Endodermal cell (in vitro differentiated cells): ENCODE results near the gene NAXE. TPM values are rescaled to one million over a fixed set of nuclear protein-coding genes. Genes with fewer than 3 reads are reported as not detected.

ENCODE experiments used
- DNase-seq: peaks from one replicate; pipeline ENCODE4 v3.0.0-alpha.2; 2017
- H3K27ac ChIP-seq: 2 replicates; pipeline ENCODE4 v1.5.1; 2013; ENCODE audit warnings: mild to moderate bottlenecking, low read depth, low read length, moderate library complexity
- H3K27me3 ChIP-seq: 2 replicates; pipeline ENCODE4 v1.6.1; 2013; ENCODE audit warnings: mild to moderate bottlenecking, low read length, moderate library complexity; ENCODE audit not compliant: insufficient read depth, control insufficient read depth, poor library complexity, severe bottlenecking
- H3K36me3 ChIP-seq: 2 replicates; pipeline ENCODE4 v1.7.0; 2013; ENCODE audit warnings: mild to moderate bottlenecking, low read length, moderate library complexity; ENCODE audit not compliant: control insufficient read depth, insufficient read depth
- H3K4me1 ChIP-seq: one replicate; pipeline ENCODE4 v1.7.0; 2013; ENCODE audit warnings: low read length; ENCODE audit not compliant: control insufficient read depth, insufficient read depth
- H3K4me3 ChIP-seq: 2 replicates; pipeline ENCODE4 v1.5.1; 2013; ENCODE audit warnings: mild to moderate bottlenecking, low read length, moderate library complexity
- H3K9ac ChIP-seq: 2 replicates; pipeline ENCODE4 v1.6.1; 2013; ENCODE audit warnings: mild to moderate bottlenecking, low read length, moderate library complexity; ENCODE audit not compliant: poor library complexity, severe bottlenecking; ENCODE audit errors: extremely low read depth
- H3K9me3 ChIP-seq: 2 replicates; pipeline ENCODE4 v1.6.1; 2013; ENCODE audit warnings: mild to moderate bottlenecking, low read length, moderate library complexity; ENCODE audit not compliant: control insufficient read depth
- H3K27ac Mint-ChIP-seq: 2 replicates; pipeline ENCODE4 v1.8.0; 2020; ENCODE audit warnings: mixed read lengths
- H3K27me3 Mint-ChIP-seq: 2 replicates; pipeline ENCODE4 v1.8.0; 2021; ENCODE audit warnings: mild to moderate bottlenecking, mixed read lengths; ENCODE audit not compliant: insufficient read depth
- H3K36me3 Mint-ChIP-seq: 2 replicates; pipeline ENCODE4 v1.8.0; 2020; ENCODE audit warnings: low read depth, mixed read lengths
- H3K4me1 Mint-ChIP-seq: 2 replicates; pipeline ENCODE4 v1.8.0; 2020; ENCODE audit warnings: mixed read lengths
- H3K4me3 Mint-ChIP-seq: 2 replicates; pipeline ENCODE4 v1.8.0; 2020; ENCODE audit warnings: mild to moderate bottlenecking, moderate library complexity, mixed read lengths
- H3K9me3 Mint-ChIP-seq: 2 replicates; pipeline ENCODE4 v1.8.0; 2020; ENCODE audit warnings: mild to moderate bottlenecking, mixed read lengths
- WGBS, 2 experiments: methylation state at CpG; one replicate each; pipeline versions ENCODE4 v1.1.5 to v1.1.7; 2013; ENCODE audit warnings: missing lambda C conversion rate in 2 of 2, mixed read lengths in 1 of 2; ENCODE audit not compliant: insufficient coverage in 1 of 2, insufficient read length in 1 of 2; 5-methylcytosine and 5-hydroxymethylcytosine counted together
- total RNA-seq, 2 donors: library from RNA; stranded (reverse); fragmentation: NEBNext Ultra II Directional in 1 of 2; extraction: Animal tissue kit (Norgen Biotek cat#: 25700) in 1 of 2; gene quantifications; 2 replicates in 1 of 2; 3 replicates in 1 of 2; pipeline ENCODE4 v1.2.1, GENCODE V29; 2021
- TF ChIP-seq, protein P1 (sequence below): fragments of 200-600 bp; sonication (generic); conservative IDR thresholded peaks from 2 replicates; pipeline ENCODE4 v1.5.0; 2021; ENCODE audit warnings: antibody characterized with exemption, mild to moderate bottlenecking

NAXE gene
- total RNA-seq, 2 donors from 2014 or later, result 96.0 to 129 TPM

DNA sequence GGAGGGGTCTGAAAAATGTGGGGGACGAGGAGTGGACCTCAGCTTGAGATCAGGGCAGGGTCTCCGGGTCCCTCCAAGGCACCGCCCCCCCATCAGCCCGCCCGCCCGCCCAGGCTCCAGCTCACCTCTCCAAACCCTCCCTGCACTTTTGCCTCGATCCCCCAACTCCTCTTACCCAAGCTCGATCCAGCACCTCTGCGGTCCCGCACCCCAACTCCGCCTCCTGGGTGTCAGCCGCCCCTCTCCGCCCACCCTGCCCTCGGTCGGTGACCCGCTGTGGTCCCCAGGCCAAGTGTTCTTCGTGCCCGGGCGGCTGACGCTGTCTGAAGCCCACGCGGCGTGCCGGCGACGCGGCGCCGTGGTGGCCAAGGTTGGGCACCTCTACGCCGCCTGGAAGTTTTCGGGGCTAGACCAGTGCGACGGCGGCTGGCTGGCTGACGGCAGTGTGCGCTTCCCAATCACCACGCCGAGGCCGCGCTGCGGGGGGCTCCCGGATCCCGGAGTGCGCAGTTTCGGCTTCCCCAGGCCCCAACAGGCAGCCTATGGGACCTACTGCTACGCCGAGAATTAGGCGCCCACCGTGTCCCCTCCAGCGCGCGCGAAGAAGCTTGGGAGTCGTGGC is 33.3 kb downstream of the NAXE start:
- H3K4me3 ChIP-seq, result peak overlapping the region; percentile 64
- TF ChIP-seq, protein P1, sequence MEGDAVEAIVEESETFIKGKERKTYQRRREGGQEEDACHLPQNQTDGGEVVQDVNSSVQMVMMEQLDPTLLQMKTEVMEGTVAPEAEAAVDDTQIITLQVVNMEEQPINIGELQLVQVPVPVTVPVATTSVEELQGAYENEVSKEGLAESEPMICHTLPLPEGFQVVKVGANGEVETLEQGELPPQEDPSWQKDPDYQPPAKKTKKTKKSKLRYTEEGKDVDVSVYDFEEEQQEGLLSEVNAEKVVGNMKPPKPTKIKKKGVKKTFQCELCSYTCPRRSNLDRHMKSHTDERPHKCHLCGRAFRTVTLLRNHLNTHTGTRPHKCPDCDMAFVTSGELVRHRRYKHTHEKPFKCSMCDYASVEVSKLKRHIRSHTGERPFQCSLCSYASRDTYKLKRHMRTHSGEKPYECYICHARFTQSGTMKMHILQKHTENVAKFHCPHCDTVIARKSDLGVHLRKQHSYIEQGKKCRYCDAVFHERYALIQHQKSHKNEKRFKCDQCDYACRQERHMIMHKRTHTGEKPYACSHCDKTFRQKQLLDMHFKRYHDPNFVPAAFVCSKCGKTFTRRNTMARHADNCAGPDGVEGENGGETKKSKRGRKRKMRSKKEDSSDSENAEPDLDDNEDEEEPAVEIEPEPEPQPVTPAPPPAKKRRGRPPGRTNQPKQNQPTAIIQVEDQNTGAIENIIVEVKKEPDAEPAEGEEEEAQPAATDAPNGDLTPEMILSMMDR, result no peak
- H3K27me3 ChIP-seq, result peaks cover 73% of the 10 kb centered on the region
- H3K4me1 ChIP-seq, result no peaks in the 10 kb centered on the region
- Mint-ChIP-seq H3K4me1 (peaks cover 6% of the 10 kb centered on the region), H3K4me3 (peak overlapping the region; percentile 42), H3K27me3 (peaks cover 90% of the 10 kb centered on the region), H3K36me3 (no peaks in the 10 kb centered on the region), H3K27ac (no peak overlapping the region), H3K9me3 (no peaks in the 10 kb centered on the region)
- H3K9me3 ChIP-seq, result no peaks in the 10 kb centered on the region
- no peaks in the 10 kb centered on the region for H3K36me3 ChIP-seq
- 0 to 3% methylated on average over 14 to 51 of the region's 55 CpGs for WGBS, 2 experiments
- DNase-seq, result peak; percentile 71
- no peak overlapping the region for H3K9ac ChIP-seq
- no peak overlapping the region for H3K27ac ChIP-seq

DNA sequence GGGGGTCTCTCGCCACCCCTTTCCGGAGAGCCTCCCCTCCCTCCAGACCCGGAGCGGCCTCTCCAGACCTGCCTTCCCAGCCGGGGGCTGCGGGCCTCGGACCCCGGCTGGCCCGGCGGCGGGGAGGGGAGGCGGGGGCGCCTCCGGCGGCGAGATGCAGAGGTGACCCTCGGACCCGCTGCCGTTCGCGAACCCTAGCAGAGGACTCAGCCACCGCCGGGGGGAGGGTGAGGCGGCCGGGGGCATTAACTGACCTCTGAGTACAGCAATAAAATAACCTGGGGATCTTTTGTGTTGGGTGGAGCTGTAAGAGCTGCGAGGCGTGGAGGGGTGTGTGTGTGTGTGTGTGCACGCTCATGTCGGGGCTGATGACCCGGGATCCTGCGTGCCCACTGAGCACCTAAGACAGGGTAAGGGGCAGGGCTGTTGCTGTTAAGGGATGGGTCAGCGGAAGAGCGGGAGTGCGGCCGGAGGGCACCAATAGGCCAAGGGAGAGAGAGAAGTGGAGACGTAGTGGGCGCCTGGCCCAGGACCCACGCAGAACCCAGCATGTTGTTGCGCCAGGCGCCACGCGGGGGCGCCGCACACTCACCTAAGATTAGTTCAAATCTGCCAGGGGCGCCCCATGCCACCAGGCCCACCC is 34.0 kb downstream of the NAXE start:
- H3K36me3 Mint-ChIP-seq, result no peaks in the 10 kb centered on the region
- H3K27me3 ChIP-seq, result peaks cover 67% of the 10 kb centered on the region
- H3K36me3 ChIP-seq, result no peaks in the 10 kb centered on the region
- H3K9me3 Mint-ChIP-seq, result no peaks in the 10 kb centered on the region
- H3K27me3 Mint-ChIP-seq, result peaks cover 89% of the 10 kb centered on the region
- WGBS, 2 experiments, result 3 to 5% methylated on average over 20 to 45 of the region's 45 CpGs
- no peaks in the 10 kb centered on the region for H3K9me3 ChIP-seq
- no peak overlapping the region for H3K9ac ChIP-seq
- H3K4me1 Mint-ChIP-seq, result peaks cover 6% of the 10 kb centered on the region
- peak overlapping the region; percentile 40 for H3K4me3 ChIP-seq
- H3K4me1 ChIP-seq, result no peaks in the 10 kb centered on the region
- no peak overlapping the region for H3K27ac Mint-ChIP-seq
- peak overlapping the region; percentile 42 for H3K4me3 Mint-ChIP-seq
- DNase-seq, result peak; percentile 86
- no peak overlapping the region for H3K27ac ChIP-seq
- TF ChIP-seq, protein P1, result peak; percentile 85

DNA sequence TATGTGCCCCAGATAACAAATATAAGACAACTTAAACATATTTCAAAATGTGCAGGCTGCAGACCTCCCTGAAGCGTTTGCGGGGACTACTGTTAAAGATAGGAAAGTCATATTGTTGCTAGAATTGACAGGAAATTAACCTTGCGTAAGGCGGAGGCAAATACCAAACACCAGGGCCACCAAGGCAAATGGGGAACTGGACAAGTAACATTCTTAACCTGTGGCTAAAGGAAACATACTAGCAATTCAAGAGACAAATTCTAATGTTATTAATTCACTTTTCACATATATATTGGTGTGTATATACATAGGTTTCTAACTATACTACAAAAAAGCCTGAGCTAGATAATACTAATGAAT is 34.5 kb downstream of the NAXE start:
- H3K4me1 Mint-ChIP-seq, result peaks cover 10% of the 10 kb centered on the region

More for the DNA sequence above, 34.5 kb downstream of the NAXE start:
- Mint-ChIP-seq H3K4me3 (no peak overlapping the region), H3K36me3 (no peaks in the 10 kb centered on the region), H3K27me3 (peaks cover 88% of the 10 kb centered on the region), H3K9me3 (no peaks in the 10 kb centered on the region), H3K27ac (no peak overlapping the region)
- no peak for DNase-seq
- Histone ChIP-seq H3K4me1 (no peaks in the 10 kb centered on the region), H3K9me3 (no peaks in the 10 kb centered on the region), H3K27me3 (peaks cover 62% of the 10 kb centered on the region), H3K4me3 (no peak overlapping the region), H3K27ac (no peak overlapping the region), H3K36me3 (no peaks in the 10 kb centered on the region), H3K9ac (no peak overlapping the region)
- TF ChIP-seq, protein P1, result peak; percentile 9
- 51% methylated on average over 4 of the region's 4 CpGs; no CpG with 5 or more reads in 1 of the 2 experiments for WGBS, 2 experiments
